Measurements from ENCODE around the gene SPATA1.
"Not testable (repeated sequence)": the region's sequence is repeated elsewhere in the genome, so short reads cannot be mapped to it uniquely, and the experiment has no call there.

SPATA1 gene

DNA sequence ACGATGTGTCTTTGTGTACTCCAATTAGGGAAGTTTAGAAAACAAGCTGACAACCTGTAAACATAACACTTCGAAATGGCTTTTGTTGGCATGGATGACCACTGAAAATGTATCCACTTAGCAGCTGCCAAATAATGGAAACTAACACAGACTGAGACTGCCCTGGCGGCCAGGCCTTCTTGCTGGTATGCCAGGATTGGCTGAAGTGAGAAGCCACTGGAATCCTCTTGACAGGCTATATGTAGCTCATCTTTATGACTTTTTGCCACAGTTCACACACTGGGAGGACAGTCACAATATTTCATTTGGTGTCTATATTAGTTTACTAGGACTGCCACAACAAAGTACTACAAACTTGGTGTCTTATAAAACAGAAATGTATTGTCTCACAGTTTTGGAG, 80.9 kb downstream of the SPATA1 start:
- no peak for DNase-seq (ENCODE audit: low spot score)

DNA sequence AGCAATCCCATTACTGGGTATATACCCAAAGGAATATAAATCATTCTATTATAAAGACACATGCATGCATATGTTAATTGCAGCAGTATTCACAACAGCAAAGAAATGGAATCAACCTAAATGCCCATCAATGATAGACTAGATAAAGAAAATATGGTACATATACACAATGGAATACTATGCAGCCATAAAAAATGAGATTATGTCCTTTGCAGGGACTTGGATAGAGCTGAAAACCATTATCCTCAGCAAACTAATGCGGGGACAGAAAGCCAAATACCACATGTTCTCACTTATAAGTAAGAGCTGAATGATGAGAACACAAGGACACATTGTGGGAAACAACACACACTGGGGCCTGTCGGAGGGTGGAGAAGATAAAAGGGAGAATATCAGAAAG, 88.8 kb downstream of the SPATA1 start:
- DNase-seq (ENCODE audit: low spot score): not testable (repeated sequence)

DNA sequence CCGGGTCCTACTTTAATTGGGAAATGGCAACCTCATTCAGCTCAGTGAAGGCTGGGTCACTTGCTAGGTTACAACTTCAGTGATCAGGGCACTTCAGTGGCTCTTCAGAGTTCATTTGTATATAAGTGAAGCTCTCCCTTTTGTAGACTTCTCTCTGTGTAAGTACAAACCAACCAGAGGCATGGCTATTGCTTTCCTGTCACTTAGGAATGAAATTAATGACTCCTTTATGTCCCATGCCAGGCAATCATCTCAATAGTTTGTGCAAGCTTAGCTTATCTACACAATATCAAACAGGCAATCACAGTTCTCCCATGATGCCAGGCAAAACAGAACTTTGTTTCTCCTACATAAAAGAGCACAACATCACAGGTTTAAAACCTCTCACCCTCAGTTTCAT, 90.8 kb downstream of the SPATA1 start:
- no peak for DNase-seq (ENCODE audit: low spot score)

DNA sequence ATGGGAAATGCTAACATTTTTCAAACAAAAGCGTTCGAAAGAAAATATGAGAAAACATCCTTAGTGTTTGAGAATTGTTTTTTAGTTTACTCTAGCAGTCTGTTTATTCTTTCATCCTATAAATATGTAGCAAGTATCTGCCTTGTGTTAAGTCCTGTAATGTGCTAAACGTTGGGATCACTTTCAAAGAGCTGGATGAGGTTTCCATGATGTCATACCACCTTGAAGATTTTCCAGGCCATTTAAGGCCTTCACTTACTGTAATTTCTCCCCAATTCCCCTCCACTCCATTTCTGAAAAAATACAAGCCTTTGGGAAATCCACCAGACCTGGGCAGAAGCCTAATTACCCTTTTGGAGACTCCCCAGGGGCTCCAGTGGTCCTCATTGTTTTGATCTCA, 92.2 kb downstream of the SPATA1 start:
- DNase-seq (ENCODE audit: low spot score): no peak

DNA sequence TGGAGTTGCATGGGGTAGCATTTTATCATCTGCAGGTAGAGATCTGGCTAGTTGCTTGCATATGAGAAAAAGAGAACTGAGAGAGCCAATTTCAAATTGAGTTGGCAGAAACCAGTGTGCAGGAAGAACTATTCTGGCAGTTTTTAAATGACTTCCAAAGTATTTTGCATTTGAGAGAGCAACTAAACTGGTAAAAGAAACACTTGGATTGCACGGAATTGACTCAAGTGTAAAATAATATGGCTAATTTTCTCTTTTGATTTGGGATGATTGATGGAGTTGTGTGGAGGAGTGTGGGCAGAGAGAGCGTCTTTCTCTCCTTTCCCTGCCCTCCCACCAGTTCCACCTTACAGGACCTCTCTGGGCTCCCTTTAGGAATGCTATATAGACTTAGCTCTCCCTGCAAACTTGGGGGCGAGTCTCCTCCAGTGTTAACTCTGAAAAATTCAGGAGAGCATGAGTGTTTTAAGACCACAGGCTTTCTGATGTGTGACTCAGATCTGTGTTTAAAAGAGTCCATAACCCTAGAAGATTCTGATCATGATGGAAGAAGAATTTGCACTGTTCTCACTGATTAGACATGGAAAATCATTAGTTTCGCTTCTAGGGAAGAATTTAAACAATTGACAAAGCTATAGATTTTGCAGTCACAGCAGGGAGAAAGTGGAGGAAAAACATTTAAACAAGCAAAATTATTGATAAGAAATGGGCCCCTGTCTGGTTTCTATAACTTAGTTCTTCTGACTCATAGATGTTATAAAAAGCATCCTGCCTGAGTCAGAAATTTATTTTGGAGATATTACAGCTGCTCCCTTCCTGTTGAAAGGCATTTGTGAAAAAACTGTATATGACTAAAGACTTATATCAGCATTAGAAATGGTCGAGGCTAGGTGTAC, 92.9 kb downstream of the SPATA1 start:
- no peak for DNase-seq (ENCODE audit: low spot score)

DNA sequence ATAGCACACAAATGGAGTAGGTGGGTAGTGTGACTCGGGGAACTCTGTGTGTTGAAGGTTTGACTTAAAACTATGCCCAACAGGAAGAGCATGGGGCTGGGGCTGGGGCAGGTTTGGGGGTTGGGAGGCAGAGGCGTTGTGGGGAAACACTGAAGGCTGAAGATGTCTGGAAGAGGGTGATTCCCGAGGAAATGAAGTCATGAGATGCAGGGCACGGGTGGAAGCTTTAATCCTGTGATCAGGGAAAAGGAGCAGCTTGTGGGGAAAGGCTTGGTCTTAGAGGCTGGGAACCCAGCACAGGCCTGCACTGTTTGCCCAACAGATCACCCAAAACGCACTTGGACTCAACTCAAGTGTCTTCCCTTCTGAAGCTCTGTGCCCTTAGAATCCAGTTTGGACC, 94.6 kb downstream of the SPATA1 start:
- DNase-seq (ENCODE audit: low spot score): no peak

DNA sequence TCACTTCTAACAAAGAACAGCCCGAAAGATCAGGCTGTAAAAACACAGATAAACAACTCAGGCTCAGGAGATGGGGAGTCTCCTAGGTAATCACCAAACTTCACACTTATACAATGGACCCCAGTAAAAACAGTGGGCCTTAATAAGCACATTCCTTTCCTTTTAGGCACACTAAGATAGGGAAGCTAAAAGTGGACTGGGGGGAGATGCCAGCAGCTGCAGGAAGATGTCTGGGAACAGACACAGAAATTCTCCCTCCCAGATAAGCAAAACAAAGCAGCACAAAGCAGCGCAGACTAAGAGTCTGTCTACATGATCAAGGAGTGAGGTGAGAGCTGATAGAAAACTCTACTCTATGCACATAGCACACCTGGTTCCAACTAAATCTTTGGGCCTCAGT, 97.0 kb downstream of the SPATA1 start:
- no peak for DNase-seq (ENCODE audit: low spot score)

DNA sequence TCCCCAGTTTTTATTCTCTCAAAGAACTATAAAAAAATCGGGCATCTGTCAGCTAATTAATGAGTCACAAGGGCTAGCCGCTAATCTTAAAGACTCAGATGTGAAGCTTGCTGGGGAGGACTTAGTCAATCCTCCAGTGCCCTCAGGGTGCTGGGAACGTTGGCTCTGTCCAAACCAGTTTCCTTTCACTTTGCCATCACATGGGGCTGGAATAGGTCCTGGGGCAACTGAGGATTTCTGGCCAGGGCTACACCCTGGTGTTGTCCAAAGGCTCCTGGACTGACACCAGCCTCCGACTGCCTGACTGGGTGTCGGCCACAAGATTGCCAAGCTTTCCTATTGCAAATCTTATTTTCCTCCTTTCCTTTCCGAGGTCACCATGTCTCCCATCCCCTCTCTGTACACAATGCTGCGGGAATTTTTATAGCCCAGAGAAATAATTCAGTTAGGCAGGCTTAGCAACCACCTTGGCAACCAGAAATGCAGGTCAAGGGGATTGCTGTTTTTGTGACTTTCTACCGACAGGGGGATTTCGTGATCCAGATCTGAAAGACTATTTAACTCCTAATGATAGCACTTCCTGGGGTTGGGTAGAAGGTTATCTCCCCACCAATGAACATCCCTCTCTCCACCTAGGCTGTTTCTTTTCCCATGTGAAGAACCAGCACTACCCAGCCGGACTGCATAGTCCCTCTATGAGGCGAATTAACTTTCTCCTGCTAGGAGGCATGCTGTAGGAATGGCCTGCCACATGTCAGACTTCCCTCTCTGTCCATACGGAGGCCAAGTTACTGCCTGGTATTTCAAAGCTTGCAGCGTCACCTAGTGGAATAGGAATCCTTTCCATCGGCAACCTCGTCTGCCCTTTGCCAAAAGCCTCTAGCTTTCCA, 98.0 kb downstream of the SPATA1 start:
- DNase-seq (ENCODE audit: low spot score): no peak

DNA sequence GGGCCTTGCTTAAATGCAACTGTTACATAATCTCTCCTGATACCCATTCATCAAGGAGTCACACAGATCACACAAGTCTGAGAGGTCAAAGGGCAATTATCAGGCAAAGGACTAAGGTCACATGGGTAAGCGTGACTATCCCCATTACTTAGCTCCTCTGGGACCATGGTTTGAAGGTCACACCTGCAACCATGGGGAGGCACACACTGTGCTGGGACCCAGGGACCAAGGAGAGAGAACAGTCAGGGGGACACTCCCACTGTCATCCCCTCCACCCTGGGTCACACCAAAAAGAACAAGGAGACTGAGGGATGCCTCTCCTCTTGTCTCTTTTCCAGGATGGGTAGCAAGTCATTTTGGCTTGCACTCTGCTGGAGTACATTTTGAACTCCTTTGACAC, 99.0 kb downstream of the SPATA1 start:
- no peak for DNase-seq (ENCODE audit: low spot score)

DNA sequence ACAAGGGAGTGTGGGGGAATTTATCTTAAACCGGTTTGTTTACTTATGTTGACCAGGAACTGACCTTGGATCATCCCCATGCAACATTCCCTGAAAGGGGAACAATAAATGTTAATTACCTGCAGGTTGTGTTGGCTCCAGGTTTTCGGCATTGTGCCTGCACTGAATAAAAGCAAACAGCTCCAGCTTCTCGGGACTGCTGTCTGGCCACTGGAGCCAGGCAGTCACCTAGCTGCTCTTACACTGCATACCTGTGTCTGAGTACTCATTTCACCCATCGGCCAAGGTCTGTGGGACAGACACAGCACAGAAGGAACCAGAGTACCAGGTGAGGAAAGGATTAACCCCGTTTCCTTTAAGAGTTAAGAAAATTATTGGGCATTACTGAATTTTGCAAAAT, 100.8 kb downstream of the SPATA1 start:
- no peak for DNase-seq (ENCODE audit: low spot score)

DNA sequence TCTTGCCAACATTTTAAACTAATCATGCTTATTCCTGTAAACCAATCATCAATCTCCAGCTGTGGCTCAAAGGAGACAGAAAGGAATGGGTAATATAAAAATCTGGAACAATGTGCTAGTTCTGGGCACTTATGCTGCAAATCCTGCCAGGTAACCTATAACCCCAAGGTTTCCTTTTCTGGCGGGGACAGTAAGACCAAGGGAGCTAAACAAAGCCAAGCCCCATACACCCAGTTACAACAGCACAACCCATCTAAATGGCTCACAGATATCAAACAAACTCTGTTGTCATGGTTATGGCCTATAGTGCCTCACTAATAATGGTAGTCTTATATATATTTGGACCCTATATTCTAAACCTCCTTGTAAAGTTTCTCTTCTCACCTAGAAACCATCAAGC, 104.9 kb downstream of the SPATA1 start:
- no peak for DNase-seq (ENCODE audit: low spot score)

DNA sequence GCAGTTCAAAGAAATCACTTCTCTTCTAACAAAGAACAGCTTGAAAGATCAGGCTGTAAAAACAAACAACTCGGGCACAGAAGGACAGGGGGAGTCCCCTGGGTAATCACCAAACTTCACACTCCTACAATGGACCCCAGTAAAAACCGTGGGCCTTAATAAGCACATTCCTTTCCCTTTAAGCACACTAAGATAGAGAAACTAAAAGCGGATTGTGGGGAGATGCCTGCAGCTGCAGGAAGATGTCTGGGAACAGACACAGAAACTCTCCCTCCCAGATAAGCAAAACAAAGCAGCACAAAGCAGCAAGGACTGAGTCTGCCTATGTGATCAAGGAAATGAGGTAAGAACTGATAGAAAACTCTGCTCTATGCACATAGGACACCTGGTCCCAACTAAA, 105.6 kb downstream of the SPATA1 start:
- DNase-seq (ENCODE audit: low spot score): no peak

DNA sequence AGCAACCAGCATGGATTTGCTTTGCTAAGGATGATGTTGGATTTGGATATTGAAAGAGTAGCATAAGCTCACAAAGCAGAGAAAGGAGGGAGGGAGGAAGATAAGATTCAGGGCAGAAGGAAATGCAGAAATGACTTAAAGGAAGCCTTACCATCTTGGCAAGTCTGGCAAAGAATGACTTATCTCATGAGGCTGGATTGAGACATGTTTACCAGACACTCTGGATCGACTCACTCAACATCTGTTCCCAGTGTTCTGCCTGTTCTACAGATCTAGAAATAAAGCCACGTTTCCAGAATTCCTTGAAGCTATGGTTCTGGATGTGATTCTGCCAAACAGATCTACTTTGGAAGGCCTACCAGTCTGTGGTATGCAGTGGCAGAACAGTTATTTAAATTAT, 106.8 kb downstream of the SPATA1 start:
- no peak for DNase-seq (ENCODE audit: low spot score)

DNA sequence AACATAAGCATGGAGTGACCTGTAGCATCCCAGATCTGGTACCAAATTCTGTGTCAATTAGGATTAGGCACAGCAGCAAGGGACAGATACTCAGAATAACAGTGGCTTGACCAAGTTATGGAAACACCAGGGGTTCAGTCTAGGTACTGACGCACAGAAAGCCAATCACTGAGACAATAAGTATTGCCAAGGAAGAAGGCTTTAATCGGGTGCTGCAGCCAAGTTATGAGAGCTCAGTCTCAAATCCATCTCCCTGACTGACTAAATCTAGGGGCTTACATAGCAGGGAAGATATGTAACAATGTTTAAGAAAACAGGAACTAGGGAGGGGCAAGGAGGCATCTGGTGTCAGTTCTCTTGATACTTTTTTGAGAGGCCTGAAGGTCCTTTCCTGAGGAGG, 107.7 kb downstream of the SPATA1 start:
- no peak for DNase-seq (ENCODE audit: low spot score)

DNA sequence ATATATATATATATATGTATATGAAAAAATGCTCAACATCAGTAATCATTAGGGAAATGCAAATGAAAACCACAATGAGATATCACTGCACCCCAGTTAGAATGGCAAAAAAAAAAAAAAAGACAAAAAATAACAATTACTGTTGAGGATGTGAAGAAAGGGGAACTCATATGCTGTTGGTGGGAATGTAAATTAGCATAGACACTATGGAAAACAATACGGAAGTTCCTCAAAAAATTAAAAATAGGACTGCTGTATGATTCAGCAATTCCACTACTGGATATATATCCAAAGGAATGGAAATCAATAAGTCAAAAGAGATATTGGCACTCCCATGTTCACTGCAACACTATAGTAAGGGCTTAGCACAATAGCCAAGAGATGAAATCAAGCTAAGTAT, 109.6 kb downstream of the SPATA1 start:
- no peak for DNase-seq (ENCODE audit: low spot score)
